Activated CD4-positive, alpha-beta memory T cell treated with anti-CD3 and anti-CD28 coated beads for 36 hours (primary cell): Measurements from ENCODE around the gene PTPRU. TPM values are rescaled to one million over a fixed set of nuclear protein-coding genes. Genes with fewer than 3 reads are reported as not detected.

Experiments used
- total RNA-seq, 2 experiments: library from RNA; stranded (reverse); gene quantifications; one replicate each; pipeline ENCODE4 v1.2.3, GENCODE V29; 2021

PTPRU gene
- total RNA-seq, 2 experiments from 2014 or later = 0.17 to 0.85 TPM

Other genes with a start within 250 kb of the PTPRU start
- 1 to 10 TPM; 1.5 to 2.1 TPM for gene TMEM200B, start 112.6 kb upstream of the PTPRU start, total RNA-seq
- gene SRSF4, start 54.6 kb upstream of the PTPRU start, total RNA-seq = 100 to 1,000 TPM; 133 to 136 TPM
- 10 to 100 TPM; 34.7 to 37.2 TPM for gene MECR, start 5.6 kb upstream of the PTPRU start, total RNA-seq